PC-3 (cell line): Measurements from ENCODE around the gene NTN3. TPM values are rescaled to one million over a fixed set of nuclear protein-coding genes. Genes with fewer than 3 reads are reported as not detected.

Source experiments
- ATAC-seq: fragments of 200-7000 bp; cut with Tn5 transposase; 2 replicates; pipeline ENCODE4 v1.9.1; 2020; ENCODE audit warnings: mild to moderate bottlenecking, moderate library complexity
- BruUV-seq: library from RNA; stranded (reverse); fragments of 400-500 nt; replicated peaks from 2 replicates; lab custom pipeline; 2021; lab: Mats Ljungman, UMichigan
- CTCF ChIA-PET: fragments of 300-600 bp; sonication (Branson Sonifier 250); formaldehyde crosslinking; loops from one replicate; lab custom pipeline; 2022; ENCODE audit warnings: antibody characterized with exemption; lab: Charles Lee
- POLR2A ChIA-PET: fragments of 300-600 bp; sonication (Branson Sonifier 250); formaldehyde crosslinking; loops from one replicate; lab custom pipeline; 2022; ENCODE audit warnings: antibody characterized with exemption; ENCODE audit not compliant: unreplicated experiment; lab: Charles Lee
- DNase-seq: peaks from one replicate; pipeline ENCODE4 v3.0.0-alpha.2; 2015
- H2AFZ ChIP-seq: fragments of 300-600 bp; sonication (generic); 2 replicates; pipeline ENCODE4 v1.6.0; 2016; ENCODE audit warnings: antibody characterized with exemption, low read length
- H3F3A ChIP-seq: fragments of 300-600 bp; sonication (generic); one replicate; pipeline ENCODE4 v1.6.0; 2017; ENCODE audit warnings: antibody characterized with exemption, low read length, control low read depth, mild to moderate bottlenecking; ENCODE audit not compliant: unreplicated experiment
- H3K27ac ChIP-seq: fragments of 300-600 bp; sonication (generic); 2 replicates; pipeline ENCODE4 v1.5.1; 2016; ENCODE audit warnings: mild to moderate bottlenecking, low read length
- H3K27me3 ChIP-seq: fragments of 300-600 bp; sonication (generic); 2 replicates; pipeline ENCODE4 v1.6.1; 2016; ENCODE audit warnings: low read length, mixed read lengths
- H3K36me3 ChIP-seq: fragments of 300-600 bp; sonication (generic); 2 replicates; pipeline ENCODE4 v1.6.1; 2016; ENCODE audit warnings: low read depth, mixed run types, low read length, mixed read lengths
- H3K4me1 ChIP-seq: fragments of 300-600 bp; sonication (generic); 2 replicates; pipeline ENCODE4 v1.5.1; 2016; ENCODE audit warnings: low read length; ENCODE audit not compliant: insufficient read depth
- H3K4me2 ChIP-seq: fragments of 300-600 bp; sonication (generic); 2 replicates; pipeline ENCODE4 v1.6.0; 2016; ENCODE audit warnings: low read length
- H3K4me3 ChIP-seq: fragments of 300-600 bp; sonication (generic); 2 replicates; pipeline ENCODE4 v1.5.1; 2016; ENCODE audit warnings: mild to moderate bottlenecking, low read length, mixed read lengths
- H3K79me2 ChIP-seq: fragments of 300-600 bp; sonication (generic); 2 replicates; pipeline ENCODE4 v1.6.1; 2017; ENCODE audit warnings: low read length, mixed read lengths
- H3K9ac ChIP-seq: fragments of 300-600 bp; sonication (generic); 2 replicates; pipeline ENCODE4 v1.6.0; 2016; ENCODE audit warnings: mild to moderate bottlenecking, low read length
- H3K9me2 ChIP-seq: fragments of 300-600 bp; sonication (generic); replicated peaks from 2 replicates; pipeline ENCODE4 v1.6.1; 2016; ENCODE audit warnings: mixed run types, low read length, mixed read lengths
- H3K9me3 ChIP-seq: fragments of 300-600 bp; sonication (generic); 2 replicates; pipeline ENCODE4 v1.6.1; 2016; ENCODE audit warnings: low read length, mixed read lengths
- H4K20me1 ChIP-seq: fragments of 300-600 bp; sonication (generic); 2 replicates; pipeline ENCODE4 v1.6.1; 2016; ENCODE audit warnings: low read length, mixed read lengths
- EZH2 ChIP-seq: fragments of 300-600 bp; sonication (generic); IDR thresholded peaks from one replicate; pipeline ENCODE4 v1.6.1; 2017; ENCODE audit warnings: antibody characterized with exemption, mild to moderate bottlenecking, low read length; ENCODE audit not compliant: unreplicated experiment
- EZH2phosphoT487 ChIP-seq: fragments of 300-600 bp; sonication (generic); IDR thresholded peaks from 2 replicates; pipeline ENCODE4 v1.6.1; 2018; ENCODE audit warnings: mild to moderate bottlenecking, antibody characterized with exemption, low read length, borderline replicate concordance
- intact Hi-C: fragments of 100-400 bp; cut with micrococcal nuclease; formaldehyde crosslinking; loops from 2 replicates; pipeline ENCODE4 v1.9.0; 2023
- total RNA-seq: library from RNA; depleted of rRNA; stranded (reverse); fragments of >200 nt; gene quantifications from 2 replicates; pipeline ENCODE4 v1.2.3, GENCODE V29; 2014
- TF ChIP-seq, protein P1 (sequence below): fragments of 300-600 bp; sonication (generic); conservative IDR thresholded peaks from 2 replicates; pipeline ENCODE4 v1.5.1; 2017; ENCODE audit warnings: antibody characterized with exemption, low read depth, mild to moderate bottlenecking, low read length

The NTN3 gene
- total RNA-seq, 1 experiment from 2014 or later, result not detected

DNA sequence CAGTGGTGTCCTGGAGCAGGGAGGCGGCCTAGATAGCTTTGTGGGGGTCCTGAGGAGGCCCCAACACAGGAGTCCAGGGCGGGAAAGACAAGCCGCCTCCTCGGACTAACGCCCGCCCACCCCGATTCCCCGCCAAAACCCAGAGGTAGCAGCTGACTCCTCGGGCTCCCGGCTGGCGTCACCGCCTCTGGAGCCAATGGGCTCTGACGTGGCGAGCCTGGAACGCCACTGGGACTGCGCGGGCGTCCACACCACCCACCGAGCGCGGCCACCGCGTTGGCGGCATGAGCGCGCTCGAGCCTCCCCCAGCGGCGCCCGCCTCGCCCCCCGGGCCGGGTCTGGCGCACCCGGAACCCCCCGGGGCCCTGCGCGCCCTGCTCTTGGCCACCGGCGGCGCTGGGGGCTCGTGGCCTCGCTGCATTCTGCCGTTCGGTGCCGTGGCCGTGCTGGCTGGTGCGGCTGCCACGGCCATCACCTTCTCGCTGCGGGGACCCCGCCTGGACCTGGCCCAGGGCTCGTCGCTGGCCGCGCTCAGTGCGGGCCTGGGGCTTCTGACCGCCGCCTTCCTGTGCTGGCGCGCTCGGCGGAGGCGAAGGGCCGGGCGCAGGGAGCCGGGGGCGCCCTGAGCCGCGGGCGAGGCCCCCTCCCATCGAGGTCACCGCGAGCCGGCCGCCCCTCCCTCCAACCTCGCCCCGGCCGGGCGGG, 3.4 kb upstream of the NTN3 start:
- ATAC-seq, result peak; percentile 61
- H4K20me1 ChIP-seq, result no peaks in the 10 kb centered on the region
- H3K4me2 ChIP-seq, result peak overlapping the region; percentile 91
- no peaks in the 10 kb centered on the region for H3K79me2 ChIP-seq
- no TSS peak for BruUV-seq
- H3K4me1 ChIP-seq, result peaks cover 9% of the 10 kb centered on the region; the same call in 1 of the 2 replicates
- DNase-seq, result peak; percentile 59
- TF ChIP-seq EZH2phosphoT487 (no peak), EZH2 (no peak)
- TF ChIP-seq, protein P1, sequence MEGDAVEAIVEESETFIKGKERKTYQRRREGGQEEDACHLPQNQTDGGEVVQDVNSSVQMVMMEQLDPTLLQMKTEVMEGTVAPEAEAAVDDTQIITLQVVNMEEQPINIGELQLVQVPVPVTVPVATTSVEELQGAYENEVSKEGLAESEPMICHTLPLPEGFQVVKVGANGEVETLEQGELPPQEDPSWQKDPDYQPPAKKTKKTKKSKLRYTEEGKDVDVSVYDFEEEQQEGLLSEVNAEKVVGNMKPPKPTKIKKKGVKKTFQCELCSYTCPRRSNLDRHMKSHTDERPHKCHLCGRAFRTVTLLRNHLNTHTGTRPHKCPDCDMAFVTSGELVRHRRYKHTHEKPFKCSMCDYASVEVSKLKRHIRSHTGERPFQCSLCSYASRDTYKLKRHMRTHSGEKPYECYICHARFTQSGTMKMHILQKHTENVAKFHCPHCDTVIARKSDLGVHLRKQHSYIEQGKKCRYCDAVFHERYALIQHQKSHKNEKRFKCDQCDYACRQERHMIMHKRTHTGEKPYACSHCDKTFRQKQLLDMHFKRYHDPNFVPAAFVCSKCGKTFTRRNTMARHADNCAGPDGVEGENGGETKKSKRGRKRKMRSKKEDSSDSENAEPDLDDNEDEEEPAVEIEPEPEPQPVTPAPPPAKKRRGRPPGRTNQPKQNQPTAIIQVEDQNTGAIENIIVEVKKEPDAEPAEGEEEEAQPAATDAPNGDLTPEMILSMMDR, result no peak
- no peak overlapping the region for H3K27ac ChIP-seq
- no peaks in the 10 kb centered on the region for H3K9me2 ChIP-seq
- H3F3A ChIP-seq, result no peaks in the 10 kb centered on the region
- H3K9ac ChIP-seq, result peak overlapping the region; percentile 45
- no peaks in the 10 kb centered on the region for H3K27me3 ChIP-seq
- peak overlapping the region; percentile 72 for H2AFZ ChIP-seq
- intact Hi-C loops, result no loop called here
- ChIA-PET CTCF (interaction anchor here (0.7 kb wide), 1 partner anchor 8 kb away, joined by 3 read pairs; the partner anchor contains the start of gene TEDC2), POLR2A (no interaction called here)
- no peaks in the 10 kb centered on the region for H3K9me3 ChIP-seq
- H3K4me3 ChIP-seq, result peak overlapping the region; percentile 64
- no peaks in the 10 kb centered on the region for H3K36me3 ChIP-seq

DNA sequence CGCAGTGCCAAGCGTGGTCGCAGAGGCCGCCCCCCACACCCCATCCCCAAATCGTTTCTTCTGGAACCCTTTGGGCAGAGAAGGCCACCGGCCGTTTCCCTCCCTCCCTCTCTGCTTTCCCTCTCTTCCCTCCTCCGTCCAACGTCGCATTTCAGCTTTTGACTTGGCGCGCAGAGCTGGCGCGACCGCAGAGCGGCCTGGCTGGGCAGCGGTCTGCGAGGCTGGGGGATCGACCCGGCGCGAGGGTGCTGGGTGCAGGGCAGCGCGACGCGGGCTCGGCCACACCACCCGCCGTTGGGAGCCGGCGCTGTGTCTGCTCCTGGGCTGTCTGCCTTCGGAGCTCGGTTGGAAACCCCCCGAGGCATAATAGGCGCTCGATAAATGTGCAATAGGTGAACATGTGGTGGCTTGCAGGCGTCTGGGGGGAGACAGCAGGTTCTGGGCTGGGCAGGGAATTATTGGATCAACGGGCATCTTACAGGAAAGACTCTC, 2.8 kb upstream of the NTN3 start:
- peak; percentile 31 for DNase-seq
- TF ChIP-seq, protein P1, result no peak
- intact Hi-C loops, result no loop called here
- POLR2A ChIA-PET, result no interaction called here
- no peaks in the 10 kb centered on the region for H3K27me3 ChIP-seq
- H3K9me2 ChIP-seq, result no peaks in the 10 kb centered on the region
- CTCF ChIA-PET, result interaction anchor here (0.7 kb wide), 1 partner anchor 9 kb away, joined by 3 read pairs; the partner anchor contains the start of gene TEDC2
- BruUV-seq, result no TSS peak
- peak; percentile 36 for ATAC-seq
- H4K20me1 ChIP-seq, result no peaks in the 10 kb centered on the region
- no peaks in the 10 kb centered on the region for H3K79me2 ChIP-seq
- H3K4me1 ChIP-seq, result peaks cover 9% of the 10 kb centered on the region; the same call in 1 of the 2 replicates
- H3K4me2 ChIP-seq, result peak overlapping the region; percentile 91
- peak overlapping the region; percentile 72 for H2AFZ ChIP-seq
- no peaks in the 10 kb centered on the region for H3F3A ChIP-seq
- H3K27ac ChIP-seq, result no peak overlapping the region
- H3K36me3 ChIP-seq, result no peaks in the 10 kb centered on the region
- peak overlapping the region; percentile 64 for H3K4me3 ChIP-seq
- peak overlapping the region; percentile 45 for H3K9ac ChIP-seq
- H3K9me3 ChIP-seq, result no peaks in the 10 kb centered on the region
